Measurements from ENCODE around the gene TFAP2A. TPM values are rescaled to one million over a fixed set of nuclear protein-coding genes. Genes with fewer than 3 reads are reported as not detected.

TFAP2A gene
- total and polyA plus RNA-seq, 11 donors = 0.11 to 1.4 (median 0.30) TPM; not detected in 1

DNA sequence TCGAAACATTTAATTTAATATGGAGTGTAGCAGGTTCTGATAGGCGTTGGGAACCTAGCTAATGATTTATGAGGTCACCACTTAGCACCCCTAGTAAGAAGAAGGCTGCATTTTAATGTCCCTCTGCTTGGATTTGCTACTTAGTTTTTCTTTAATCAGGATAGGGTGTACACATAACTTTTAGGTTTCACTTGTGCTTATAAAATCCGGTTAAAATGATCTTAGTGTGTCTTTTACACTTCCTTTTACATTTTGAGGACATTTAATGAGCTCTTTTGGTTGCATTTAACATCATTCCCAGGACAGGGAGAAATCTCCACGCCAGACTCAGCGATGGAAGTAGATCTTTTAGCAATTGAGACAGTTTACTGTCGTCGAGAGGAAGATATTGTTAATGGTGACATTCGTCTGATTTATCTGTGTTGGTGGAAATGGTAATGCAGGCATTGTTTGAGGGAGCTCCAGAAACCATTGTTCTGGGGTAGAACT is 5.6 kb downstream of the TFAP2A start:
- ATAC-seq (no peak), DNase-seq (no peak)
- Histone ChIP-seq H3K4me1 (peaks cover 0 to 38% (median 28%) of the 10 kb centered on the region in 12 donors), H3K27me3 (peaks cover 43 to 97% (median 79%) of the 10 kb centered on the region in 9 donors), H3K4me3 (no peak overlapping the region), H3K27ac (no peak overlapping the region), H3K36me3 (no peaks in the 10 kb centered on the region), H3K9me3 (peaks cover 0 to 6% (median 0%) of the 10 kb centered on the region in 12 donors)
- intact Hi-C loops (cut with DNase I) = no loop called here
- 11 to 19% (median 12%) methylated on average over 8 of the region's 8 CpGs for WGBS, 4 donors
- TF ChIP-seq, protein P1, sequence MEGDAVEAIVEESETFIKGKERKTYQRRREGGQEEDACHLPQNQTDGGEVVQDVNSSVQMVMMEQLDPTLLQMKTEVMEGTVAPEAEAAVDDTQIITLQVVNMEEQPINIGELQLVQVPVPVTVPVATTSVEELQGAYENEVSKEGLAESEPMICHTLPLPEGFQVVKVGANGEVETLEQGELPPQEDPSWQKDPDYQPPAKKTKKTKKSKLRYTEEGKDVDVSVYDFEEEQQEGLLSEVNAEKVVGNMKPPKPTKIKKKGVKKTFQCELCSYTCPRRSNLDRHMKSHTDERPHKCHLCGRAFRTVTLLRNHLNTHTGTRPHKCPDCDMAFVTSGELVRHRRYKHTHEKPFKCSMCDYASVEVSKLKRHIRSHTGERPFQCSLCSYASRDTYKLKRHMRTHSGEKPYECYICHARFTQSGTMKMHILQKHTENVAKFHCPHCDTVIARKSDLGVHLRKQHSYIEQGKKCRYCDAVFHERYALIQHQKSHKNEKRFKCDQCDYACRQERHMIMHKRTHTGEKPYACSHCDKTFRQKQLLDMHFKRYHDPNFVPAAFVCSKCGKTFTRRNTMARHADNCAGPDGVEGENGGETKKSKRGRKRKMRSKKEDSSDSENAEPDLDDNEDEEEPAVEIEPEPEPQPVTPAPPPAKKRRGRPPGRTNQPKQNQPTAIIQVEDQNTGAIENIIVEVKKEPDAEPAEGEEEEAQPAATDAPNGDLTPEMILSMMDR (IDR thresholded peaks at IDR 0.05) = no peak
- TF ChIP-seq POLR2A (IDR thresholded peaks at IDR 0.05) = no peak

DNA sequence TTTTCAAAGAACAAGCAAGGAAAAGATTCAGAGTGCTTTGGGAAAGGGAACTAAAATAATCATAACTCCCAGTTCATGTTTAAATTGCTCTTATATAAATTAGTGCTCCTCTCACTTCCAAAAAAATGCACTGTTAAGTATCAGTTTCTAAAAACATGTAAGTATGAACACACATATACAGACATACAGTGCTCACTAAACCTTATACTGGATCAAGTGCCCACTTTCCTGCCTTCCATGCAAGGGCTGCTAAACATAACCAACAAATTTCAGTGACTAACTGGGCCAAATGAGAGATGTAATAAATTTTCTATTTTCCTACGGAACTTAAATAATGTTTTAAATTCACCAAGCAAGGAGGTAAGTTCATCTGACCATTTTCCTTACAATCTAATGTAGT is 6.4 kb downstream of the TFAP2A start:
- H3K27me3 ChIP-seq = peaks cover 39 to 95% (median 76%) of the 10 kb centered on the region in 9 donors
- no peaks in the 10 kb centered on the region for H3K36me3 ChIP-seq
- no peak overlapping the region for H3K4me3 ChIP-seq
- peaks cover 0 to 6% (median 0%) of the 10 kb centered on the region in 12 donors for H3K9me3 ChIP-seq
- DNase-seq (no peak), ATAC-seq (no peak)
- WGBS, 4 donors = 9 to 20% (median 14%) methylated on average over 1 of the region's 1 CpG
- peaks cover 0 to 39% (median 23%) of the 10 kb centered on the region in 12 donors for H3K4me1 ChIP-seq
- H3K27ac ChIP-seq = no peak overlapping the region
- intact Hi-C loops (cut with DNase I) = no loop called here
- TF ChIP-seq, protein P1 (IDR thresholded peaks at IDR 0.05) = no peak
- no peak for TF ChIP-seq POLR2A (IDR thresholded peaks at IDR 0.05)

GRCh38 chr6:10407674-10408054 is 7.2 kb downstream of the TFAP2A start:
- Histone ChIP-seq H3K4me3 (no peak overlapping the region), H3K36me3 (no peaks in the 10 kb centered on the region), H3K4me1 (peaks cover 0 to 36% (median 17%) of the 10 kb centered on the region in 12 donors), H3K27me3 (peaks cover 31 to 95% (median 73%) of the 10 kb centered on the region in 9 donors), H3K9me3 (peaks cover 0 to 6% (median 0%) of the 10 kb centered on the region in 12 donors), H3K27ac (no peak overlapping the region)
- ATAC-seq (no peak), DNase-seq (no peak)
- TF ChIP-seq, protein P1 (IDR thresholded peaks at IDR 0.05) = no peak
- no peak for TF ChIP-seq POLR2A (IDR thresholded peaks at IDR 0.05)
- intact Hi-C loops (cut with DNase I) = no loop called here
- 19 to 37% (median 27%) methylated on average over 3 of the region's 3 CpGs for WGBS, 4 donors

- peaks cover 0 to 6% (median 0%) of the 10 kb centered on the region in 12 donors for H3K9me3 ChIP-seq
- ATAC-seq (no peak), DNase-seq (no peak)
- 10 to 21% (median 20%) methylated on average over 7 of the region's 7 CpGs for WGBS, 4 donors
- intact Hi-C loops (cut with DNase I) = no loop called here
- no peak overlapping the region for H3K4me3 ChIP-seq
- TF ChIP-seq, protein P1 (IDR thresholded peaks at IDR 0.05) = no peak
- TF ChIP-seq POLR2A (IDR thresholded peaks at IDR 0.05) = no peak
- H3K4me1 ChIP-seq = peaks cover 0 to 33% (median 15%) of the 10 kb centered on the region in 12 donors
- no peaks in the 10 kb centered on the region for H3K36me3 ChIP-seq
- H3K27ac ChIP-seq = no peak overlapping the region
- peaks cover 28 to 97% (median 75%) of the 10 kb centered on the region in 9 donors for H3K27me3 ChIP-seq
These were observed 7.7 kb downstream of the TFAP2A start for GRCh38 chr6:10407018-10407673.

Measured in heart left ventricle (tissue), 16 donors.